Measurements from ENCODE around the gene EPHA3. TPM values are rescaled to one million over a fixed set of nuclear protein-coding genes. Genes with fewer than 3 reads are reported as not detected.

Gene EPHA3
- total RNA-seq, 1 donor from 2014 or later, result 0.17 TPM

DNA sequence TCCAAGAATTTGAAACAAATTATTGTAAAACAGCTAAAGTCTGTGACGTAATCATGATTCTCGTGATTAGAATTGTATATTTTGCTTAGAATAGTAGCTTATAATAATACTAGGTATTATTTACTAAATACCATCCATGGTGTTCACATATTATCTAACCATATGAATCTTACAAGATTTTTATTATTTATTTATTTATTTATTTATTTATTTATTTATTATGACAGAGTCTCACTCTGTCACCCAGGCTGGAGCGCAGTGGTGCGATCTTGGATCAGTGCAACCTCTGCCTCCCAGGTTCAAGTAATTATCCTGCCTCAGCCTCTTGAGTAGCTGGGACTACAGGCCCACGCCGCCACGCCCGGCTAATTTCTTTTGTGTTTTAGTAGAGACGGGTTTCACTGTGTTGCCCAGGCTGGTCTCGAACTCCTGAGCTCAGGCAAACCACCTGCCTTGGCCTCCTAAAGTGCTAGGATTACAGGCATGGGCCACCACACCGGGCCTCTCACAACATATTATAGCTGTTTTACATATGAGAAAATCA lies 173.5 kb downstream of the EPHA3 start:
- Mint-ChIP-seq H3K27me3 (no peaks in the 10 kb centered on the region), H3K4me1 (ENCODE audit: low read depth) (peaks cover 9% of the 10 kb centered on the region), H3K4me3 (ENCODE audit: low read depth) (no peak overlapping the region), H3K27ac (no peak overlapping the region), H3K9me3 (ENCODE audit: low read depth) (no peaks in the 10 kb centered on the region), H3K36me3 (ENCODE audit: insufficient read depth) (no peaks in the 10 kb centered on the region)
- TF ChIP-seq, protein P1, sequence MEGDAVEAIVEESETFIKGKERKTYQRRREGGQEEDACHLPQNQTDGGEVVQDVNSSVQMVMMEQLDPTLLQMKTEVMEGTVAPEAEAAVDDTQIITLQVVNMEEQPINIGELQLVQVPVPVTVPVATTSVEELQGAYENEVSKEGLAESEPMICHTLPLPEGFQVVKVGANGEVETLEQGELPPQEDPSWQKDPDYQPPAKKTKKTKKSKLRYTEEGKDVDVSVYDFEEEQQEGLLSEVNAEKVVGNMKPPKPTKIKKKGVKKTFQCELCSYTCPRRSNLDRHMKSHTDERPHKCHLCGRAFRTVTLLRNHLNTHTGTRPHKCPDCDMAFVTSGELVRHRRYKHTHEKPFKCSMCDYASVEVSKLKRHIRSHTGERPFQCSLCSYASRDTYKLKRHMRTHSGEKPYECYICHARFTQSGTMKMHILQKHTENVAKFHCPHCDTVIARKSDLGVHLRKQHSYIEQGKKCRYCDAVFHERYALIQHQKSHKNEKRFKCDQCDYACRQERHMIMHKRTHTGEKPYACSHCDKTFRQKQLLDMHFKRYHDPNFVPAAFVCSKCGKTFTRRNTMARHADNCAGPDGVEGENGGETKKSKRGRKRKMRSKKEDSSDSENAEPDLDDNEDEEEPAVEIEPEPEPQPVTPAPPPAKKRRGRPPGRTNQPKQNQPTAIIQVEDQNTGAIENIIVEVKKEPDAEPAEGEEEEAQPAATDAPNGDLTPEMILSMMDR (IDR thresholded peaks at IDR 0.05; ENCODE audit: unreplicated experiment), result no peak
- no peak for DNase-seq (ENCODE audit: low spot score, unreplicated experiment)

DNA sequence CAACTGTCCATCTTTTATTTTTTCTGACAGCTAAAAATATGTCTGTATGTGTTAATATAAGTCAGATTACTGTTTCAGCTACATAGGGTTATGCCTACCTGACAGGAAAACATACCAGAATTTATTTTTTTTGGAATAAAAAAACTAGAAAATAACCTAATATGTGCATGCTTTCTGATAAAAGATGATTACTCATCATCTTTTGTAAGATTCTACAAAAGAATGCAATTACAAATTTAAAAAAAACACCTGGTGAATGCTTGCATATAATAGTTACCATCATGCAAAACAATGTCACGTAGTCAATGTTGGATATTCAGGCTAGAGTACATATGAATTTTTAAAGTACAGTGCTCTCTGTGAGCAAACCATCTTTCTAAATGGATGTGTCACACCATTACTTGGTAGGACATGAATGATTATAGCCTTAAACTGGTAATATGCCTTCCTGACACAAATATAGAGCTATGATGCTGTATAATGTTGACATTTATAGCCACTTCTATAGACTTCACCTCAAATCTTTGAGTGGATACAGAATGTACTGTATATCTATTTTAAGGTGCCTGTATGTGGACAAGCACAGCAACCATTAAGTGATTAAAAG lies 180.6 kb downstream of the EPHA3 start:
- Mint-ChIP-seq H3K4me1 (ENCODE audit: low read depth) (no peaks in the 10 kb centered on the region), H3K9me3 (ENCODE audit: low read depth) (peaks cover 5% of the 10 kb centered on the region), H3K4me3 (ENCODE audit: low read depth) (no peak overlapping the region), H3K36me3 (ENCODE audit: insufficient read depth) (no peaks in the 10 kb centered on the region), H3K27me3 (no peaks in the 10 kb centered on the region), H3K27ac (no peak overlapping the region)
- DNase-seq (ENCODE audit: low spot score, unreplicated experiment), result no peak
- TF ChIP-seq, protein P1 (IDR thresholded peaks at IDR 0.05; ENCODE audit: unreplicated experiment), result no peak

DNA sequence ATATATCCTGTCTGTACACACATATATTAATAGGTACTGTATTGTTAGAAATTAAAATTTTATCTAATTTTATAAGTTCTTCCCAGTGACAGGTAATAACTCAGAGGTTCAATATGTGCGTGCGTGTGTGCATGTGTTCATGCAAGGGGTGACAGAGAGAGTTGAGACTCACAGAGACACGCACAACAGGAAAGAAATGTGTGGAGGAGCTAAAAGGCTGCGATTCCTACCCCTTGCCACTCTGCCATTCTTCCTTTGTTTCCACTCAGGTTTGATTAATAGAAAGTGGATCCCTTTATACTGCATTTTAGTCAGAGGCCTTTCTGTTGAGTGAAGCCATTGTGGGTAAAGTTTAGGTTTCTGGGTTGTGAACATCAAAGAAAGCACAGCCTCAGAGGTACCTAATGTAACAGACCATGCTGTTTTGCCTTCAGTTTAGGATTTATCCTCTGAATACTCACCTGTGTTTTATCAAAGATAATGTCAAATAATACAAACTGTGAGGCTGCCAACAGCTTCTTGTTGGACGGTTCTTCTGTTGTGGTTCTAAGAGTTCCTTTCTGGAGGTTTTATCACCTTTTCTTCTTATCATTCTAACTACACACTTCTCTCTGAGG lies 182.3 kb downstream of the EPHA3 start:
- H3K4me3 Mint-ChIP-seq (ENCODE audit: low read depth), result no peak overlapping the region
- peaks cover 5% of the 10 kb centered on the region for H3K9me3 Mint-ChIP-seq (ENCODE audit: low read depth)
- H3K27me3 Mint-ChIP-seq, result no peaks in the 10 kb centered on the region
- DNase-seq (ENCODE audit: low spot score, unreplicated experiment), result no peak
- TF ChIP-seq, protein P1 (IDR thresholded peaks at IDR 0.05; ENCODE audit: unreplicated experiment), result no peak
- no peaks in the 10 kb centered on the region for H3K36me3 Mint-ChIP-seq (ENCODE audit: insufficient read depth)
- H3K27ac Mint-ChIP-seq, result no peak overlapping the region
- no peaks in the 10 kb centered on the region for H3K4me1 Mint-ChIP-seq (ENCODE audit: low read depth)

DNA sequence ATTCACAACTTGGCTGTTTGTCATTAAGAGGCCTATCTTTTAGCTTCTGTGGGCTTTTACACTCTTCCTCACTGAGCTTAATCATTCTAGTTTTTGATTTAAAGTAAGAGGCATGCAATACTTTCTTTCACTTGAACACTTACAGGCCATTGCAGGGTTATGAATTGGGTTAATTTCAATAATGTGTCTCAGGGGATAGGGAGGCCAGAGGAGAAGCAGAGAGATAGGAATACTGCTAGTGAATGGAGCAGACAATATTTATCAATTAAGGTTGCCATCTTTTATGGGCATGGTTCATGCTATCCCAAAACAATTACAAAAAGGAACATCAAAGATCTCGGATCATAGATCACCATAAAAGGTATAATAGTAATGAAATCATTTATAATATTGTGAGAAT lies 189.8 kb downstream of the EPHA3 start:
- peaks cover 5% of the 10 kb centered on the region for H3K9me3 Mint-ChIP-seq (ENCODE audit: low read depth)
- TF ChIP-seq, protein P1 (IDR thresholded peaks at IDR 0.05; ENCODE audit: unreplicated experiment), result no peak
- H3K27ac Mint-ChIP-seq, result no peak overlapping the region
- no peak overlapping the region for H3K4me3 Mint-ChIP-seq (ENCODE audit: low read depth)
- no peaks in the 10 kb centered on the region for H3K4me1 Mint-ChIP-seq (ENCODE audit: low read depth)
- DNase-seq (ENCODE audit: low spot score, unreplicated experiment), result no peak
- no peaks in the 10 kb centered on the region for H3K27me3 Mint-ChIP-seq
- no peaks in the 10 kb centered on the region for H3K36me3 Mint-ChIP-seq (ENCODE audit: insufficient read depth)

GRCh38 chr3:89300526-89300925 lies 193.1 kb downstream of the EPHA3 start:
- Mint-ChIP-seq H3K36me3 (ENCODE audit: insufficient read depth) (no peaks in the 10 kb centered on the region), H3K27me3 (no peaks in the 10 kb centered on the region), H3K27ac (no peak overlapping the region), H3K4me3 (ENCODE audit: low read depth) (no peak overlapping the region), H3K4me1 (ENCODE audit: low read depth) (no peaks in the 10 kb centered on the region), H3K9me3 (ENCODE audit: low read depth) (no peaks in the 10 kb centered on the region)
- TF ChIP-seq, protein P1 (IDR thresholded peaks at IDR 0.05; ENCODE audit: unreplicated experiment), result no peak
- no peak for DNase-seq (ENCODE audit: low spot score, unreplicated experiment)

All from progenitor cell of endocrine pancreas (in vitro differentiated cells).